Omental fat pad (tissue), 4 donors: ENCODE results near the gene OGDH. TPM values are rescaled to one million over a fixed set of nuclear protein-coding genes. Genes with fewer than 3 reads are reported as not detected.
A peak's percentile ranks its signal among the peaks of the same experiment; 100 is the strongest.

ENCODE experiments used
- ATAC-seq: fragments of 150-250 bp; one replicate; pipeline ENCODE4 v1.9.1; 2016; ENCODE audit warnings: mild to moderate bottlenecking, moderate library complexity; ENCODE audit not compliant: low FRiP score
- DNase-seq: peaks from one replicate; pipeline ENCODE4 v3.0.0-alpha.2; 2019; ENCODE audit warnings: low spot score
- total RNA-seq, 4 donors: library from RNA; depleted of rRNA; stranded (reverse); fragments of >200 nt; gene quantifications; one replicate each; pipeline ENCODE4 v1.1.0, GENCODE V29; 2016
- TF ChIP-seq, protein P1 (sequence below), 3 donors: fragments of 450-650 bp; IDR thresholded peaks; one replicate each; pipeline ENCODE4 v1.5.1; 2016 to 2017; ENCODE audit warnings: antibody characterized with exemption in 3 of 3, mild to moderate bottlenecking in 3 of 3, moderate library complexity in 2 of 3

The OGDH gene
- total RNA-seq, 4 donors from 2014 or later = 75.4 to 91.0 (median 82.0) TPM

DNA sequence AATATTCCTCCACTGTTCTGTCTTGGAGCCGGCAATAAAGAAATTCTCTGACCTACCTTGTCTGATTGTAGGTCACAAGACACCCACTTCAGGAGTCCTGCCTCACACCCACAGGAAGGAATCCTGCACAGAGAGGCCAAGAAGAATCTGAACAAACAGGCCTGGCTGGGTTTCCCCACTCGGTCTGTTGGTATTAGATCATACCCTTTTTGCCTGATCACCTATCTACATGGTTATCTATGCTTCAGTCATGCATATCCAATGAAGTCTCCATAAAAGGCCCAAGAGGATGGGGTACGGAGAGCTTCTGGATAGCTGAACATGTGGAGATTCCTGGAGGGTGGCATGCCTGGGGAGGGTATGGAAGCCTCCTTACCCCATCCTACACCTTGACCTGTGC lies 12.3 kb downstream of the OGDH start:
- TF ChIP-seq, protein P1, sequence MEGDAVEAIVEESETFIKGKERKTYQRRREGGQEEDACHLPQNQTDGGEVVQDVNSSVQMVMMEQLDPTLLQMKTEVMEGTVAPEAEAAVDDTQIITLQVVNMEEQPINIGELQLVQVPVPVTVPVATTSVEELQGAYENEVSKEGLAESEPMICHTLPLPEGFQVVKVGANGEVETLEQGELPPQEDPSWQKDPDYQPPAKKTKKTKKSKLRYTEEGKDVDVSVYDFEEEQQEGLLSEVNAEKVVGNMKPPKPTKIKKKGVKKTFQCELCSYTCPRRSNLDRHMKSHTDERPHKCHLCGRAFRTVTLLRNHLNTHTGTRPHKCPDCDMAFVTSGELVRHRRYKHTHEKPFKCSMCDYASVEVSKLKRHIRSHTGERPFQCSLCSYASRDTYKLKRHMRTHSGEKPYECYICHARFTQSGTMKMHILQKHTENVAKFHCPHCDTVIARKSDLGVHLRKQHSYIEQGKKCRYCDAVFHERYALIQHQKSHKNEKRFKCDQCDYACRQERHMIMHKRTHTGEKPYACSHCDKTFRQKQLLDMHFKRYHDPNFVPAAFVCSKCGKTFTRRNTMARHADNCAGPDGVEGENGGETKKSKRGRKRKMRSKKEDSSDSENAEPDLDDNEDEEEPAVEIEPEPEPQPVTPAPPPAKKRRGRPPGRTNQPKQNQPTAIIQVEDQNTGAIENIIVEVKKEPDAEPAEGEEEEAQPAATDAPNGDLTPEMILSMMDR (IDR thresholded peaks at IDR 0.05) = no peak
- DNase-seq (no peak), ATAC-seq (no peak)

- TF ChIP-seq, protein P1 (IDR thresholded peaks at IDR 0.05) = no peak
- ATAC-seq = no peak
- DNase-seq = no peak
Observed at GRCh38 chr7:44621034-44621749, 14.8 kb downstream of the OGDH start.

- ATAC-seq = no peak
- TF ChIP-seq, protein P1 (IDR thresholded peaks at IDR 0.05) = no peak
- no peak for DNase-seq
Observed at GRCh38 chr7:44621750-44622103, 15.3 kb downstream of the OGDH start.

DNA sequence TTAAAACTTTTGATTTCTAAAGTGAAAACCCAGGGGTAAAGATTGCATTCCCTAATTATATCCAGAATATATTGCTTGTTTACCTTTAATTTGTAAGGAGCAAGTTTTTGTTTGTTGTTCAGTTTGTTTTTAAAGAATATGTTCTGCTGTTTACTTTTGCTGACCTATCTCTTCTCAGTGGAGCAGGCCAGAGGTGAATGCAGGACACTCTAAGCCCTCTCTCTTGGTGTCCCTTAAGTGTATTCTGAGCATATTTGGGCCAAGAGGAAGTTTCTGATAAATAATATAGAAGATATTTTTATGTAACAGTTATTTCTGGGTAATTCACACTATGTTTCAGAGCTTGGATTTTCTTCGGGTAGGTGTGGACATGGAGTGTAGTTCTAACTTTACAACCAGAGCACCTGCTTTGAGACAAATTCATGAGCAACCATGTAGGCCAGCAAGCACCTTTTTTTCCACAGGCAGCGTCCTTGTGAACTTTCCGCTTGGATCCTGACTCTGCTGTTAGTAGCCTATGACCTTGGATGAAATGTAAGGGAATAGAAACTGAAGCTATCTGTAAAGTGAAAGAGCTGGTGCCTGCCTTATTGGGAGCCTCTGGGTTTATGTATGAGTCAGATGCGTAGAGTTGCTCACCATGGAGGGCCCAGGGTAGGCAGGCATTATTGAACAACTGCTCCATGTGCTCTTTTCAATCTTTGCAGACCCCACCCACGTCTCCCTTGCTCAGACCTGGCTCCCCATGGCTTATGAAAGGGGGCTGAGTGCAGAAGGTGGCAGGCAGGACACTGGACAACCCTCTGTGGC lies 16.1 kb downstream of the OGDH start:
- ATAC-seq = peak; percentile 50
- TF ChIP-seq, protein P1 (IDR thresholded peaks at IDR 0.05) = no peak
- DNase-seq = no peak

- ATAC-seq (no peak), DNase-seq (no peak)
- TF ChIP-seq, protein P1 (IDR thresholded peaks at IDR 0.05) = no peak
Observed at GRCh38 chr7:44624318-44624717, 17.9 kb downstream of the OGDH start.

DNA sequence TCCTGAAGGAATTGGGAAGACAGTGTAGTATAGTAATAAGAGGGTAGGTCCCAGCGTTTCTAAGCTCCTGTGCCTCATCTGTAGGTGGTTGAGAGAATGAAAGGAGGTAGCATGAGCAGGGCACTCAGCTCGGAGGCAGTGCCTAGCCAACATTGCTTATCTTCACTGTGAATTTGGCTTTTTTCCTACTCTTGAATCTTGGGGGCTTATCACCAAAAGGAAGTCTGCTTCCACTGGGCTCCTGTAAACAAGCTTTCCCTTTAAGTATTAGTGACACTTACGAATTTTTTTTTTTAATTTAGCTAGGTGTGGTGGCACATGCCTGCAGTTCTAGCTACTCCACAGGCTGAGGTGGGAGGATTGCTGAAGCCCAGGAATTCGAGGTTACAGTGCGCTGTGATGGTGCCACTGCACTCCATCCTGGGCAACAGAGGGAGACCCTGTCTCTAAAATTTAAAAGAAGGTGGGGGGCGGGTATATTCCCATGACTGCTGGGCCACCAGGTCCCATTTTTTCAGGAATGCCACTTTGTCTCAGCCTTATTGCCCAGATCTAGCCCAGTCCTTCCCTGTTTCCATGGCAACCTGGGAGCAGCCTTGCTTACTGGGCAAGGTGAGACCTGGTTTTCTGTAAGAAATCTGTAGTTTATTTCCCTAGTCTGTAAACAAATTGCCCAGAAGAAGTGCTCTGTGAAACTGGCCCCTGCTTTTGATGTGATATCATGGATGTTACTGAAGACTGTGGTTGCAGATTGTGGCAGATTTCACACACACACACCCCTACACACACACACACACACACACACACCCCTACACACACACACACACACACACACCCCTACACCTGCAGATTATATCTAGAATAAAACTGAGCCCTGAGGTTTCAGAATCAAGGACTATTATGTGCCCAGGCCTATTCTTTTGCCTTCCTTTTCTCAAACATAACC lies 19.4 kb downstream of the OGDH start:
- ATAC-seq (no peak), DNase-seq (no peak)

More for the DNA sequence above, 19.4 kb downstream of the OGDH start:
- TF ChIP-seq, protein P1 (IDR thresholded peaks at IDR 0.05) = no peak
